Heart left ventricle (tissue), 13 donors: Measurements from ENCODE around the gene HOXB6.

Source experiments
- POLR2A ChIP-seq, 2 donors: fragments of 450-650 bp; IDR thresholded peaks; one replicate each; pipeline ENCODE4 v1.6.1; 2017; ENCODE audit warnings: antibody characterized with exemption in 2 of 2, mild to moderate bottlenecking in 2 of 2, moderate library complexity in 2 of 2
- TF ChIP-seq, protein P1 (sequence below), 12 donors: fragments of 200-600 bp; sonication (generic) in 4 of 12; IDR thresholded peaks; one replicate each; pipeline versions ENCODE4 v1.5.0 to v1.8.0; 2018 to 2022; ENCODE audit warnings: antibody characterized with exemption in 12 of 12, mild to moderate bottlenecking in 5 of 12
- donor health status: ischemic (EF 13 %, LVEDD 7.1; RV severe dilation, severe dysfunction).
- donor health status: DM: no; HTN: yes; CAD: no.
- donor health status: DM: no; HTN: no; CAD: no.
- donor health status: ischemic (EF 25% LVEDD 6.9; RV normal size, moderate dysfunction).
- donor health status: ischemic (EF 25% LVEDD 5.7; RV mildly dilated, moderate dysfunction).
- donor health status: ischemic (EF 35%, LVEDD 5.7; RV mildly dilated, moderate dysfunction).
- donor health status: nonischemic (EF 11% LVEDD 7.7; RV severe dilation, severe dysfunction).
- donor health status: DM: yes; HTN: yes; CAD: no.
- donor health status: PGD.
- donor health status: ischemic (EF 29% LVEDD 5.4; RV normal size, mild dysfunction).
- donor health status: nonischemic (EF 23%, LVEDD 6.1; RV moderate dilation, normal function).

DNA sequence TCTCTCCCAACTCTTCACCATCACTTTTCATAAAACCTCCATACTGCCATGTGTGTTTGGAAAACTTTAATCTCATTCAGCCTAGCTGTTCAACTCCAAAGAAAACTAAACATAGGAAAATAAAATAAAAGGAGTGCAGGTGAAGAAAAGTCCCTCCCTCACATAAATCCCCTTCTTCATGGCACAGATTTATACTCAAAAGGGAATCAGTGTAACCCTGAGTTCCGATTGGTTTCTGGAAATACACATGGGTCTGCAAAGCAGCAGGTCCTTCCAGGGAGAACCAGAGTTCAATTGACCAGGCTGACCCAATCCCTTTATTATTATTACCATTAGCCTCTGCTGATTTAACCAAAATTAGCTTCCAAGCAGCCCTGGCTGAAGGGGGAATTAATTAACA lies 51.0 kb downstream of the HOXB6 start:
- TF ChIP-seq, protein P1, sequence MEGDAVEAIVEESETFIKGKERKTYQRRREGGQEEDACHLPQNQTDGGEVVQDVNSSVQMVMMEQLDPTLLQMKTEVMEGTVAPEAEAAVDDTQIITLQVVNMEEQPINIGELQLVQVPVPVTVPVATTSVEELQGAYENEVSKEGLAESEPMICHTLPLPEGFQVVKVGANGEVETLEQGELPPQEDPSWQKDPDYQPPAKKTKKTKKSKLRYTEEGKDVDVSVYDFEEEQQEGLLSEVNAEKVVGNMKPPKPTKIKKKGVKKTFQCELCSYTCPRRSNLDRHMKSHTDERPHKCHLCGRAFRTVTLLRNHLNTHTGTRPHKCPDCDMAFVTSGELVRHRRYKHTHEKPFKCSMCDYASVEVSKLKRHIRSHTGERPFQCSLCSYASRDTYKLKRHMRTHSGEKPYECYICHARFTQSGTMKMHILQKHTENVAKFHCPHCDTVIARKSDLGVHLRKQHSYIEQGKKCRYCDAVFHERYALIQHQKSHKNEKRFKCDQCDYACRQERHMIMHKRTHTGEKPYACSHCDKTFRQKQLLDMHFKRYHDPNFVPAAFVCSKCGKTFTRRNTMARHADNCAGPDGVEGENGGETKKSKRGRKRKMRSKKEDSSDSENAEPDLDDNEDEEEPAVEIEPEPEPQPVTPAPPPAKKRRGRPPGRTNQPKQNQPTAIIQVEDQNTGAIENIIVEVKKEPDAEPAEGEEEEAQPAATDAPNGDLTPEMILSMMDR (IDR thresholded peaks at IDR 0.05) = no peak
- no peak for TF ChIP-seq POLR2A (IDR thresholded peaks at IDR 0.05)
